ENCODE measurements around the gene USP6NL.

Gene USP6NL

DNA sequence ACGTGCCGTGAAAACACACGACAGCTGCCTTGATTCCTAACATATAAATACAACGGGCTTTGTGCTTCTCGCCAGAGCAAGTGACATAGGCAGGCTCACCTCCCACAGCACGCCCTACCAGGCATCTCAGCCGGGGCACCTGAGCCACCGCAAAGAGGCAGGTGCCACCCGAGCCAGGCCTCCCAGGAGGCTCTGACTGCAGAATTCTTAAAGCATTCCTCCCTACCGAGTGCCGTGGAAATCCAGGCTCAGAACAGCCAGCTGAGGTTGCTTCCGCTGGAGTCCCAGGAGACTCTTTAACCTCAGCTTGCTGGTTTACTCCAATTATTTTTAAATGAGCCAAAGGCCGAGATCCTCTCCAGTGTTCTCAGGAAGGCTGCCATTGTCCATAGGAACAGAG, 206.5 kb downstream of the USP6NL start:
- DNase-seq: no peak

All from hematopoietic multipotent progenitor cell treated with erythropoietin and hydrocortisone succinate and interleukin-3 and kit ligand, for 4 days (in vitro differentiated cells).